Progenitor cell of endocrine pancreas (in vitro differentiated cells): Measurements from ENCODE around the gene SH3GL2. TPM values are rescaled to one million over a fixed set of nuclear protein-coding genes. Genes with fewer than 3 reads are reported as not detected.

ENCODE experiments used
- DNase-seq: peaks from one replicate; pipeline ENCODE4 v3.0.0; 2021; ENCODE audit warnings: low spot score; ENCODE audit not compliant: unreplicated experiment
- H3K27ac Mint-ChIP-seq: 2 replicates; pipeline ENCODE4 v1.8.0; 2021; ENCODE audit warnings: mild to moderate bottlenecking, moderate library complexity, mixed read lengths
- H3K27me3 Mint-ChIP-seq: 2 replicates; pipeline ENCODE4 v1.8.0; 2021; ENCODE audit warnings: mixed read lengths
- H3K36me3 Mint-ChIP-seq: 2 replicates; pipeline ENCODE4 v1.8.0; 2022; ENCODE audit warnings: mixed read lengths; ENCODE audit not compliant: insufficient read depth
- H3K4me1 Mint-ChIP-seq: 2 replicates; pipeline ENCODE4 v1.8.0; 2021; ENCODE audit warnings: low read depth, mixed read lengths
- H3K4me3 Mint-ChIP-seq: 2 replicates; pipeline ENCODE4 v1.8.0; 2021; ENCODE audit warnings: low read depth, mild to moderate bottlenecking, moderate library complexity, mixed read lengths
- H3K9me3 Mint-ChIP-seq: 2 replicates; pipeline ENCODE4 v1.8.0; 2021; ENCODE audit warnings: low read depth, mixed read lengths
- CTCF ChIP-seq: fragments of 200-600 bp; sonication (generic); IDR thresholded peaks from one replicate; pipeline ENCODE4 v1.5.0; 2021; ENCODE audit warnings: antibody characterized with exemption, mild to moderate bottlenecking; ENCODE audit not compliant: unreplicated experiment
- total RNA-seq: library from RNA; stranded (reverse); gene quantifications from 2 replicates; pipeline ENCODE4 v1.2.1, GENCODE V29; 2021

Gene SH3GL2
- total RNA-seq, 1 donor from 2014 or later = 3.3 TPM

GRCh38 chr9:17604556-17604955, 25.7 kb downstream of the SH3GL2 start:
- TF ChIP-seq CTCF = no peak
- no peak for DNase-seq
- no peak overlapping the region for H3K27ac Mint-ChIP-seq
- H3K9me3 Mint-ChIP-seq = no peaks in the 10 kb centered on the region
- H3K27me3 Mint-ChIP-seq = no peaks in the 10 kb centered on the region
- H3K36me3 Mint-ChIP-seq = no peaks in the 10 kb centered on the region
- no peaks in the 10 kb centered on the region for H3K4me1 Mint-ChIP-seq
- no peak overlapping the region for H3K4me3 Mint-ChIP-seq

GRCh38 chr9:17609312-17610005, 30.6 kb downstream of the SH3GL2 start:
- DNase-seq = no peak
- TF ChIP-seq CTCF = no peak
- Mint-ChIP-seq H3K27me3 (no peaks in the 10 kb centered on the region), H3K9me3 (no peaks in the 10 kb centered on the region), H3K4me3 (no peak overlapping the region), H3K27ac (no peak overlapping the region), H3K4me1 (no peaks in the 10 kb centered on the region), H3K36me3 (no peaks in the 10 kb centered on the region)

- Mint-ChIP-seq H3K27ac (no peak overlapping the region), H3K4me3 (no peak overlapping the region), H3K36me3 (no peaks in the 10 kb centered on the region), H3K9me3 (no peaks in the 10 kb centered on the region), H3K27me3 (no peaks in the 10 kb centered on the region), H3K4me1 (no peaks in the 10 kb centered on the region)
- DNase-seq = no peak
- no peak for TF ChIP-seq CTCF
Measured at GRCh38 chr9:17611342-17611741, 32.5 kb downstream of the SH3GL2 start.

- no peaks in the 10 kb centered on the region for H3K36me3 Mint-ChIP-seq
- no peak overlapping the region for H3K27ac Mint-ChIP-seq
- H3K9me3 Mint-ChIP-seq = no peaks in the 10 kb centered on the region
- H3K27me3 Mint-ChIP-seq = no peaks in the 10 kb centered on the region
- no peak overlapping the region for H3K4me3 Mint-ChIP-seq
- H3K4me1 Mint-ChIP-seq = no peaks in the 10 kb centered on the region
- TF ChIP-seq CTCF = no peak
- DNase-seq = no peak
Measured at GRCh38 chr9:17611917-17612316, 33.1 kb downstream of the SH3GL2 start.

- Mint-ChIP-seq H3K4me1 (no peaks in the 10 kb centered on the region), H3K27ac (no peak overlapping the region), H3K36me3 (no peaks in the 10 kb centered on the region), H3K4me3 (no peak overlapping the region), H3K9me3 (no peaks in the 10 kb centered on the region), H3K27me3 (no peaks in the 10 kb centered on the region)
- no peak for DNase-seq
- no peak for TF ChIP-seq CTCF
Measured at GRCh38 chr9:17613758-17614157, 34.9 kb downstream of the SH3GL2 start.
